NCI-H1048 (cell line): ENCODE data around the gene BTBD6.
"Not testable (repeated sequence)": the region's sequence is repeated elsewhere in the genome, so short reads cannot be mapped to it uniquely, and the experiment has no call there.

Experiments
- DNase-seq: peaks from one replicate; lab custom pipeline; 2025; lab: John Stamatoyannopoulos, UW

Gene BTBD6

DNA sequence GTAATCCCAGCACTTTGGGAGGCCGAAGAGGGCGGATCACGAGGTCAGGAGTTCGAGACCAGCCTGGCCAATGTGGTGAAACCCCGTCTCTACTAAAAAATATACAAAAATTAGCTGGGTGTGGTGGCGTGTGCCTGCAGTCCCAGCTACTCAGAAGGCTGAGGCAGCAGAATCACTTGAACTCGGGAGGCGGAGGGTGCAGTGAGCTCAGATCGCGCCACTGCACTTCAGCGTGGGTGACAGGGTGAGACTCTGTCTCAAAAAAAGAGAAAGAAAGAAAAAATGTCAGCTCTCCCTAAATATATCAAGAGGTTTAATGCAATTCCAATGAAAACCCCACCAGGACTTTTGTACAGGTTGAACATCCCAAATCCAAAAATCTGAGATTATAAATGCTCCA lies 49.0 kb downstream of the BTBD6 start:
- not testable (repeated sequence) for DNase-seq

DNA sequence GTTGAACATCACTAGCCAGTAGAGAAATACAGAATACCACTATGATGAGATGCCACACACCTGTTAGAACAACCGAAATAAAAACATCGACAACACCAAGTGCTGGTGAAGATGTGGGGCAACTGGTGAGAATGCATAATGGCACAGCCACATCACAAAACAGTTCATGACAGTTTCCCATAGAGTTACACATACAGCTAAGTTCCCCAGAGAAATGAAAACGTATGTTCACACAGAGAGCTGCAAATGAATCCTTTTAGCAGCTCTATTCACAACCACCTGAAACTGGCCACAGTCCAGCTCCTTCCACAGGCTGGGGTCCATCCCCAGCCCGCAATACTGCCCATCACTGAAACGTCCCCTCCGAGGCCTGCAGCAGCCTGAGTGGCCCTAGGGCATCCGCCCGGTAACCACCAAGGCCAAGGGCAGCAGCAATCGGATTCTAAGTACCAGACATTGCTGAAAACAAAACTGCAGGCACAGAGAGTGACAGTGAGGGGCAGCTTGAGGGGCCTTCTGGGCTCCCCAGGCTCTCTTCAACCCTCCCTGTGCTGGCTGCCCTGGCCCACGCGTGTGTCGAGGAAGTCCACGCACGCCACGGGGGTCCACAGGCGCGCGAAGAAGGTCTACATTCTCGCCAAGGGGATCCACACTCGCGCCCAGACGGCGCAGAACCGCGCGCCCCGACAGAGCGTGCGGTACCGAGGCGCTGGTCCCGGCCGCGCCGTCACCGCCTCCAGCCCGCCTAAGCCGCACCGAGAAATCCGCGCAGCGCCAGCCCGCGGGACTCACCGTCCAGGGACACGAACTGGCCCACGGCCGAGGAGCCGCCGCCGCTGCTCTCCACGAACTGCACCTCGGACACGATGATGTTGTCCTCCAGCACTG lies 51.6 kb downstream of the BTBD6 start:
- no peak for DNase-seq
